Endothelial cell of umbilical vein (primary cell): Measurements from ENCODE around the gene EGFL7. TPM values are rescaled to one million over a fixed set of nuclear protein-coding genes. Genes with fewer than 3 reads are reported as not detected.

Source experiments
- BruUV-seq: library from RNA; stranded (reverse); fragments of 400-500 nt; replicated peaks from 2 replicates; lab custom pipeline; 2021; lab: Mats Ljungman, UMichigan
- CTCF ChIA-PET: fragments of 300-600, 350-600 bp; sonication (Branson Sonifier 250); formaldehyde crosslinking; loops from one replicate; lab custom pipeline; 2021; ENCODE audit warnings: antibody characterized with exemption, inconsistent platforms; lab: Charles Lee
- POLR2A ChIA-PET: fragments of 300-600, 350-600 bp; sonication (Branson Sonifier 250); formaldehyde crosslinking; loops from one replicate; lab custom pipeline; 2021; ENCODE audit warnings: antibody characterized with exemption, inconsistent platforms; lab: Charles Lee
- DNase-seq: peaks from one replicate; pipeline ENCODE4 v3.0.0-alpha.2; 2011; ENCODE audit warnings: low read depth, low spot score
- FAIRE-seq: peaks from 2 replicates; lab custom pipeline; 2011; peaks lifted over from hg19 to GRCh38; lab: Jason Lieb, UNC
- H2AFZ ChIP-seq: 2 replicates; pipeline ENCODE4 v1.6.0; 2012; ENCODE audit warnings: low read depth, low read length, control low read depth, inconsistent platforms
- H3K27ac ChIP-seq: 2 replicates; pipeline ENCODE4 v1.5.1; 2011; ENCODE audit warnings: low read depth, mild to moderate bottlenecking, control low read depth, low read length, moderate library complexity; ENCODE audit not compliant: insufficient read depth
- H3K27me3 ChIP-seq, 2 experiments: 2 replicates each; pipeline versions ENCODE4 v1.6.0 to v1.6.1; 2011; ENCODE audit warnings: low read length in 2 of 2, mixed read lengths in 1 of 2; ENCODE audit not compliant: control insufficient read depth in 2 of 2, insufficient read depth in 2 of 2
- H3K36me3 ChIP-seq, 2 experiments: 2 replicates in 1 of 2; 3 replicates in 1 of 2; pipeline ENCODE4 v1.5.1; 2011; ENCODE audit warnings: low read length in 2 of 2, mild to moderate bottlenecking in 1 of 2, moderate library complexity in 1 of 2; ENCODE audit not compliant: control insufficient read depth in 2 of 2, insufficient read depth in 2 of 2; ENCODE audit errors: extremely low read depth in 1 of 2
- H3K4me1 ChIP-seq: 3 replicates; pipeline ENCODE4 v1.5.1; 2011; ENCODE audit warnings: mild to moderate bottlenecking, low read length; ENCODE audit not compliant: control insufficient read depth, insufficient read depth; ENCODE audit errors: extremely low read depth
- H3K4me2 ChIP-seq: 2 replicates; pipeline ENCODE4 v1.6.1; 2011; ENCODE audit warnings: low read length, control low read depth, mixed read lengths; ENCODE audit not compliant: insufficient read depth
- H3K4me3 ChIP-seq, 3 experiments: fragments of 200-600 bp in 1 of 3; sonication (generic), shearing (Covaris generic) in 1 of 3; replicated peaks in 1 of 3; 2 replicates each; pipeline ENCODE4 v1.5.1; 2011 to 2016; ENCODE audit warnings: control low read depth in 3 of 3, low read length in 3 of 3, mild to moderate bottlenecking in 2 of 3, inconsistent platforms in 1 of 3, low read depth in 1 of 3, moderate library complexity in 1 of 3; ENCODE audit not compliant: insufficient read depth in 1 of 3
- H3K79me2 ChIP-seq: 2 replicates; pipeline ENCODE4 v1.6.0; 2012; ENCODE audit warnings: low read length, inconsistent platforms; ENCODE audit not compliant: control insufficient read depth, insufficient read depth
- H3K9ac ChIP-seq: replicated peaks from 2 replicates; pipeline ENCODE3; 2011; ENCODE audit warnings: low read length, control low read depth; ENCODE audit not compliant: insufficient read depth; ENCODE audit errors: extremely low read depth
- H3K9me1 ChIP-seq: replicated peaks from 3 replicates; pipeline ENCODE4 v1.6.0; 2011; ENCODE audit warnings: mild to moderate bottlenecking, low read length; ENCODE audit not compliant: control insufficient read depth, insufficient read depth; ENCODE audit errors: extremely low read depth
- H3K9me3 ChIP-seq: replicated peaks from 2 replicates; pipeline ENCODE4 v1.5.1; 2012; ENCODE audit warnings: low read length, inconsistent platforms; ENCODE audit not compliant: control insufficient read depth, insufficient read depth
- H4K20me1 ChIP-seq: replicated peaks from 2 replicates; pipeline ENCODE3; 2011; ENCODE audit warnings: mild to moderate bottlenecking, low read length; ENCODE audit not compliant: control insufficient read depth, insufficient read depth; ENCODE audit errors: extremely low read depth
- EZH2 ChIP-seq: IDR thresholded peaks from 2 replicates; pipeline ENCODE4 v1.6.1; 2012; ENCODE audit warnings: borderline replicate concordance, low read depth, mild to moderate bottlenecking, moderate library complexity, low read length, inconsistent platforms; ENCODE audit not compliant: severe bottlenecking
- FOS ChIP-seq: IDR thresholded peaks from 2 replicates; pipeline ENCODE4 v1.6.1; 2011; ENCODE audit warnings: mild to moderate bottlenecking, low read length, moderate library complexity, borderline replicate concordance; ENCODE audit not compliant: insufficient read depth
- GATA2 ChIP-seq: IDR thresholded peaks from 2 replicates; pipeline ENCODE4 v1.7.0; 2011; ENCODE audit warnings: low read depth, mild to moderate bottlenecking, moderate library complexity, mixed read lengths, low read length; ENCODE audit not compliant: insufficient read length, insufficient read depth
- JUN ChIP-seq: IDR thresholded peaks from 2 replicates; pipeline ENCODE4 v1.6.1; 2011; ENCODE audit warnings: borderline replicate concordance, low read depth; ENCODE audit not compliant: insufficient read length, insufficient read depth
- MYC ChIP-seq: IDR thresholded peaks from one replicate; pipeline ENCODE4 v1.6.1; 2011; ENCODE audit warnings: mild to moderate bottlenecking, low read depth, low read length
- POLR2A ChIP-seq: IDR thresholded peaks from 2 replicates; pipeline ENCODE4 v1.6.1; 2012; ENCODE audit warnings: low read depth, mild to moderate bottlenecking, control low read depth, low read length
- POLR2AphosphoS5 ChIP-seq: IDR thresholded peaks from 2 replicates; pipeline ENCODE4 v1.6.1; 2012; ENCODE audit warnings: low read depth, mild to moderate bottlenecking, control low read depth, low read length, moderate library complexity; ENCODE audit not compliant: insufficient read depth
- dilution Hi-C: fragments of 300-500 bp; cut with MboI; formaldehyde crosslinking; loops from one replicate; pipeline ENCODE4 v1.15.0; 2019; ENCODE audit warnings: low sequenced_read_pairs; ENCODE audit not compliant: extremely low pct_ligation_motif_present
- intact Hi-C: fragments of 100-400 bp; cut with micrococcal nuclease; formaldehyde crosslinking; loops from one replicate; pipeline ENCODE4 v1.10.0; 2022
- polyA plus RNA-seq, 4 experiments: library from polyadenylated mRNA; depleted of rRNA in 3 of 4; stranded (reverse) in 3 of 4; unstranded in 1 of 4; fragments of >200 nt; gene quantifications; 2 replicates each; pipeline versions ENCODE4 v1.2.1 to v1.2.3, GENCODE V29; 2011 to 2012; ENCODE audit warnings: missing spikeins in 1 of 4
- total RNA-seq: library from RNA; stranded (reverse); gene quantifications from 2 replicates; pipeline ENCODE4 v1.2.3, GENCODE V29; 2021
- TF ChIP-seq, protein P1 (sequence below): IDR thresholded peaks from 2 replicates; pipeline ENCODE4 v1.6.1; 2011; ENCODE audit not compliant: insufficient read depth, insufficient read length
- TF ChIP-seq, protein P2 (sequence below), 2 donors: IDR thresholded peaks; 1 replicate in 1 of 2; 2 replicates in 1 of 2; pipeline ENCODE4 v1.5.1; 2011; ENCODE audit warnings: low read length in 2 of 2, mild to moderate bottlenecking in 2 of 2, moderate library complexity in 2 of 2, control low read depth in 1 of 2, inconsistent platforms in 1 of 2, low read depth in 1 of 2; ENCODE audit not compliant: insufficient read depth in 1 of 2; ENCODE audit errors: extremely low read depth in 1 of 2

EGFL7 gene
- total and polyA plus RNA-seq, 2 donors (not counting 3 experiments of a cell fraction or from before 2014, with no cell fraction given) = 1,043 to 1,377 TPM

DNA sequence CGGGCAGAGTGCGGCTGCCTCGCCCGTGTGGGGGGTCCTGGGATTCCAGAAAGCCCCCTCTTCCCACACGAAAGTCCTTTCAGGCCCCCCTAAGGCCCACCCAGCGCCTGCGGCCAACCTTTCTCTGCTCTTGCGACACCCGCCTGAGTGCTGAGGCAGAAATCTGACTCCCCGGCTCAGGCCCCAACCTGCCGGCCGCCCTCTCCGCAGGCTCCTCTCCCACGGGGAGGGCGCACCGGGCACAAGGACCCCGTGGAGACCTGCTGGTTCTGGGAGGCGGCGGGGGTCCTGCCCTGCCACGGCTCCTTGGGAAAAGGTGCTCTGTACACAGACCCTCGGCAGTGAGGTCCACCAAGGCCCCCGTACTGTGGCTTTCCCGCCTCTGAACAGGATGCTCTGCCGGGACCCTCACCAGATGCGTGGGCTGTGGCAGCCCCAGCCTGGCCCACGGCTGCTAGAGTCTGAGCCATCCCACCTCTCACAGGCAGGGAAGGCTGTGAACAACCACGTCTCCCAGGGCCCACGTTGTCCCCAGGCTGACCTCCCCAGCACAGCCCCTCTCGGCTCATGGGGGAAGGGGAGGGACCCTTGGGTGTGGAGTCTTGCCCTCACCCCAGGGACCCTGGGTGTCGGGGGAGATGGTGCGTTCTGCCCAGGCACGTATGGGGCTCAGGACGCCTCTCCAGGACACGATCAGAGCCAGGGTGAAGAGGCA is 41.5 kb upstream of the EGFL7 start:
- no TSS peak for BruUV-seq

More for the DNA sequence above, 41.5 kb upstream of the EGFL7 start:
- no peaks in the 10 kb centered on the region for H3K9me3 ChIP-seq
- TF ChIP-seq FOS (no peak), POLR2AphosphoS5 (no peak), JUN (no peak), EZH2 (no peak), POLR2A (no peak), MYC (no peak), GATA2 (no peak)
- TF ChIP-seq, protein P1, sequence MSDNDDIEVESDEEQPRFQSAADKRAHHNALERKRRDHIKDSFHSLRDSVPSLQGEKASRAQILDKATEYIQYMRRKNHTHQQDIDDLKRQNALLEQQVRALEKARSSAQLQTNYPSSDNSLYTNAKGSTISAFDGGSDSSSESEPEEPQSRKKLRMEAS = no peak
- TF ChIP-seq, protein P2, sequence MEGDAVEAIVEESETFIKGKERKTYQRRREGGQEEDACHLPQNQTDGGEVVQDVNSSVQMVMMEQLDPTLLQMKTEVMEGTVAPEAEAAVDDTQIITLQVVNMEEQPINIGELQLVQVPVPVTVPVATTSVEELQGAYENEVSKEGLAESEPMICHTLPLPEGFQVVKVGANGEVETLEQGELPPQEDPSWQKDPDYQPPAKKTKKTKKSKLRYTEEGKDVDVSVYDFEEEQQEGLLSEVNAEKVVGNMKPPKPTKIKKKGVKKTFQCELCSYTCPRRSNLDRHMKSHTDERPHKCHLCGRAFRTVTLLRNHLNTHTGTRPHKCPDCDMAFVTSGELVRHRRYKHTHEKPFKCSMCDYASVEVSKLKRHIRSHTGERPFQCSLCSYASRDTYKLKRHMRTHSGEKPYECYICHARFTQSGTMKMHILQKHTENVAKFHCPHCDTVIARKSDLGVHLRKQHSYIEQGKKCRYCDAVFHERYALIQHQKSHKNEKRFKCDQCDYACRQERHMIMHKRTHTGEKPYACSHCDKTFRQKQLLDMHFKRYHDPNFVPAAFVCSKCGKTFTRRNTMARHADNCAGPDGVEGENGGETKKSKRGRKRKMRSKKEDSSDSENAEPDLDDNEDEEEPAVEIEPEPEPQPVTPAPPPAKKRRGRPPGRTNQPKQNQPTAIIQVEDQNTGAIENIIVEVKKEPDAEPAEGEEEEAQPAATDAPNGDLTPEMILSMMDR (IDR thresholded peaks at IDR 0.05; ENCODE audit: extremely low read depth in 1 of 2, insufficient read depth in 1 of 2, low read depth in 1 of 2, low read length in 2 of 2) = no peak
- no peak overlapping the region for H3K9ac ChIP-seq
- intact Hi-C loops = no loop called here
- CTCF ChIA-PET = no interaction called here
- H3K36me3 ChIP-seq = no peaks in the 10 kb centered on the region
- H3K79me2 ChIP-seq = no peaks in the 10 kb centered on the region
- H3K27me3 ChIP-seq = no peaks in the 10 kb centered on the region
- H3K9me1 ChIP-seq = no peaks in the 10 kb centered on the region
- FAIRE-seq = no peak
- dilution Hi-C loops = no loop called here
- no peaks in the 10 kb centered on the region for H4K20me1 ChIP-seq
- H2AFZ ChIP-seq = no peak overlapping the region
- no peak overlapping the region for H3K27ac ChIP-seq
- H3K4me3 ChIP-seq = no peak overlapping the region
- DNase-seq = no peak
- no peak overlapping the region for H3K4me2 ChIP-seq
- POLR2A ChIA-PET = no interaction called here
- peaks cover 12% of the 10 kb centered on the region for H3K4me1 ChIP-seq
